Astrocyte of the cerebellum (primary cell): ENCODE measurements around the gene FAM118A.
"Not testable (repeated sequence)": the region's sequence is repeated elsewhere in the genome, so short reads cannot be mapped to it uniquely, and the experiment has no call there.

Experiments used
- DNase-seq: peaks from one replicate; pipeline ENCODE4 v3.0.0-alpha.2; 2011; ENCODE audit warnings: low read depth
- H3K4me3 ChIP-seq: 2 replicates; pipeline ENCODE4 v1.5.1; 2011; ENCODE audit warnings: mild to moderate bottlenecking, low read depth, low read length, moderate library complexity
- CTCF ChIP-seq: IDR thresholded peaks from 2 replicates; pipeline ENCODE4 v1.5.1; 2012; ENCODE audit warnings: low read length, low read depth, moderate library complexity, mild to moderate bottlenecking; ENCODE audit errors: missing control alignments
- in situ Hi-C: cut with HindIII; loops from 2 replicates; pipeline ENCODE4 v1.10.0; 2017; ENCODE audit warnings: low sequenced_read_pairs

The FAM118A gene

GRCh38 chr22:45343143-45343542, 33.4 kb downstream of the FAM118A start:
- in situ Hi-C loops: no loop called here
- TF ChIP-seq CTCF: no peak
- DNase-seq: no peak
- no peak overlapping the region for H3K4me3 ChIP-seq

- DNase-seq: no peak
- H3K4me3 ChIP-seq: no peak overlapping the region
- peak; percentile 20 for TF ChIP-seq CTCF
- in situ Hi-C loops: no loop called here
These were observed 34.6 kb downstream of the FAM118A start for GRCh38 chr22:45344334-45344733.

- no peak overlapping the region for H3K4me3 ChIP-seq
- TF ChIP-seq CTCF: no peak
- DNase-seq: no peak
- in situ Hi-C loops: no loop called here
These were observed 40.2 kb downstream of the FAM118A start for GRCh38 chr22:45349916-45350315.

- TF ChIP-seq CTCF: no peak
- in situ Hi-C loops: no loop called here
- H3K4me3 ChIP-seq: no peak overlapping the region
- DNase-seq: no peak
These were observed 42.2 kb downstream of the FAM118A start for GRCh38 chr22:45351956-45352355.

GRCh38 chr22:45352757-45353156, 43.0 kb downstream of the FAM118A start:
- H3K4me3 ChIP-seq, in situ Hi-C loops, DNase-seq: not testable (repeated sequence)

GRCh38 chr22:45353786-45354185, 44.1 kb downstream of the FAM118A start:
- in situ Hi-C loops: no loop called here
- H3K4me3 ChIP-seq: no peak overlapping the region
- TF ChIP-seq CTCF: no peak
- no peak for DNase-seq

- no peak for TF ChIP-seq CTCF
- in situ Hi-C loops: no loop called here
- no peak for DNase-seq
- no peak overlapping the region for H3K4me3 ChIP-seq
These were observed 47.8 kb downstream of the FAM118A start for GRCh38 chr22:45357490-45357889.
